K562 (cell line): ENCODE results near the gene CPLX1. TPM values are rescaled to one million over a fixed set of nuclear protein-coding genes. Genes with fewer than 3 reads are reported as not detected.

Source experiments
- HNRNPL ChIP-seq: fragments of 200-400 bp; formaldehyde crosslinking; IDR thresholded peaks from 2 replicates; pipeline ENCODE4 v1.6.1; 2017; ENCODE audit warnings: low read depth, mild to moderate bottlenecking, low read length
- NCOR1 ChIP-seq: fragments of 450-650 bp; IDR thresholded peaks from 2 replicates; pipeline ENCODE4 v1.6.1; 2016; ENCODE audit warnings: mild to moderate bottlenecking, moderate library complexity
- NFYB ChIP-seq: IDR thresholded peaks from 2 replicates; pipeline ENCODE4 v1.6.1; 2011; ENCODE audit warnings: mild to moderate bottlenecking, moderate library complexity; ENCODE audit not compliant: insufficient read length; ENCODE audit errors: extremely low read depth
- polyA plus RNA-seq, 8 experiments: library from polyadenylated mRNA; depleted of rRNA in 4 of 8; stranded (reverse) in 5 of 8; unstranded in 3 of 8; fragments of >200 nt; fragmentation: Nextera tagmentation in 2 of 8; fragmentation: Illumina TruSeq in 1 of 8; extraction: Ambion mirVana in 2 of 8; extraction: Trizol in 1 of 8; gene quantifications; 2 replicates each; pipeline versions ENCODE4 v1.2.1 to v1.2.3, GENCODE V29; 2011 to 2014; ENCODE audit warnings: inconsistent platforms in 1 of 8, missing spikeins in 1 of 8
- total RNA-seq, 7 experiments: library from RNA; depleted of rRNA in 6 of 7; stranded (reverse); fragments of >200 nt in 6 of 7; fragmentation: Illumina TruSeq in 2 of 7; extraction: Trizol in 2 of 7; gene quantifications; 2 replicates each; pipeline versions ENCODE4 v1.2.1 to v1.2.3, GENCODE V29; 2011 to 2021; ENCODE audit warnings: low replicate concordance in 1 of 7
- TF ChIP-seq, protein P1 (sequence below): fragments of 450-650 bp; IDR thresholded peaks from 2 replicates; pipeline ENCODE4 v1.6.1; 2016; ENCODE audit warnings: mild to moderate bottlenecking, moderate library complexity
- TF ChIP-seq, protein P2 (sequence below): fragments of 250-450 bp; sonication (Bioruptor Pico); IDR thresholded peaks from 2 replicates; pipeline ENCODE4 v1.4.0; 2020
- TF ChIP-seq, protein P3 (sequence below), 2 experiments: IDR thresholded peaks; 2 replicates each; pipeline ENCODE4 v1.6.1; 2011; ENCODE audit warnings: borderline replicate concordance in 1 of 2, control low read depth in 1 of 2, low read depth in 1 of 2, low read length in 1 of 2, mild to moderate bottlenecking in 1 of 2, mixed read lengths in 1 of 2, moderate library complexity in 1 of 2; ENCODE audit not compliant: insufficient read depth in 1 of 2, insufficient read length in 1 of 2, poor library complexity in 1 of 2, severe bottlenecking in 1 of 2; ENCODE audit errors: extremely low read depth in 1 of 2

The CPLX1 gene
- total and polyA plus RNA-seq, 9 of the 15 experiments (the other 6 are each of a cell fraction or from before 2014, with no cell fraction given): 0.03 to 3.3 (median 0.17) TPM; not detected in 2

DNA sequence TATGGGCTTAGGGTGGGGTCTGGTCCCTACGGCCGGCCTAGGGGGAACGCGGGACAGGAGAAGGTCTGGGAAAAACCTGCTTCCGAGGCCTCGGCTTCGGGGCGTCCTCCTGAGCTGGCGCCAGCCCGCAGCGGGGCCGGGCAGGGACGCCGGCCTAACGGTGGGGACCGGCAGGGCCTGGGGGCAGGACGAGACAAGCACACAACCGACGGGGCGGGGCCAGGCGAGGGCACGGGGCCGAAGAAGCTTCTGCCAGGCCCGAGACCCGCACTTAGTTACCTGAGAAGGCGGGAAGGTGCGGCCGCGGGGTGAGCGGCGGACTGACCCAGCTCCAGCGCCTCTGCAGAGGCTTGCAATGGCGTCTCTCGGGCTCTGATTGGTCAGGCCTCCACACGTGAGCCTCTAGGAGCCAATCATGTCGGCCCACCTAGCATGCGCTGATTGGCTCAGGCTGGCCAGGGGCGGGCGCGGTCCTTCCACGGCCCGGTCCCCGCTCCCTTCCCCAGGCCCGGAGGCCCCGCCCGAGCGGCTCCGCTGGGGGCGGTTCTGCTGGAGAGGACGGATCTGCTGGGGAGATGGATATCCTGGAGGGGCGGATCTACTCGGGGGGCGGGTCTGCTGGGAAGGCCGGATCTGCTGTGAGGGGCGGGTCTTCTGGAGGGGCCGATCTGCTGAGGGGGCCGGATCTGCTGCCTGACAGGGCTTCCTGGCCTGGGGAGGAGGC is 44.3 kb downstream of the CPLX1 start (continued):
- TF ChIP-seq, protein P1, sequence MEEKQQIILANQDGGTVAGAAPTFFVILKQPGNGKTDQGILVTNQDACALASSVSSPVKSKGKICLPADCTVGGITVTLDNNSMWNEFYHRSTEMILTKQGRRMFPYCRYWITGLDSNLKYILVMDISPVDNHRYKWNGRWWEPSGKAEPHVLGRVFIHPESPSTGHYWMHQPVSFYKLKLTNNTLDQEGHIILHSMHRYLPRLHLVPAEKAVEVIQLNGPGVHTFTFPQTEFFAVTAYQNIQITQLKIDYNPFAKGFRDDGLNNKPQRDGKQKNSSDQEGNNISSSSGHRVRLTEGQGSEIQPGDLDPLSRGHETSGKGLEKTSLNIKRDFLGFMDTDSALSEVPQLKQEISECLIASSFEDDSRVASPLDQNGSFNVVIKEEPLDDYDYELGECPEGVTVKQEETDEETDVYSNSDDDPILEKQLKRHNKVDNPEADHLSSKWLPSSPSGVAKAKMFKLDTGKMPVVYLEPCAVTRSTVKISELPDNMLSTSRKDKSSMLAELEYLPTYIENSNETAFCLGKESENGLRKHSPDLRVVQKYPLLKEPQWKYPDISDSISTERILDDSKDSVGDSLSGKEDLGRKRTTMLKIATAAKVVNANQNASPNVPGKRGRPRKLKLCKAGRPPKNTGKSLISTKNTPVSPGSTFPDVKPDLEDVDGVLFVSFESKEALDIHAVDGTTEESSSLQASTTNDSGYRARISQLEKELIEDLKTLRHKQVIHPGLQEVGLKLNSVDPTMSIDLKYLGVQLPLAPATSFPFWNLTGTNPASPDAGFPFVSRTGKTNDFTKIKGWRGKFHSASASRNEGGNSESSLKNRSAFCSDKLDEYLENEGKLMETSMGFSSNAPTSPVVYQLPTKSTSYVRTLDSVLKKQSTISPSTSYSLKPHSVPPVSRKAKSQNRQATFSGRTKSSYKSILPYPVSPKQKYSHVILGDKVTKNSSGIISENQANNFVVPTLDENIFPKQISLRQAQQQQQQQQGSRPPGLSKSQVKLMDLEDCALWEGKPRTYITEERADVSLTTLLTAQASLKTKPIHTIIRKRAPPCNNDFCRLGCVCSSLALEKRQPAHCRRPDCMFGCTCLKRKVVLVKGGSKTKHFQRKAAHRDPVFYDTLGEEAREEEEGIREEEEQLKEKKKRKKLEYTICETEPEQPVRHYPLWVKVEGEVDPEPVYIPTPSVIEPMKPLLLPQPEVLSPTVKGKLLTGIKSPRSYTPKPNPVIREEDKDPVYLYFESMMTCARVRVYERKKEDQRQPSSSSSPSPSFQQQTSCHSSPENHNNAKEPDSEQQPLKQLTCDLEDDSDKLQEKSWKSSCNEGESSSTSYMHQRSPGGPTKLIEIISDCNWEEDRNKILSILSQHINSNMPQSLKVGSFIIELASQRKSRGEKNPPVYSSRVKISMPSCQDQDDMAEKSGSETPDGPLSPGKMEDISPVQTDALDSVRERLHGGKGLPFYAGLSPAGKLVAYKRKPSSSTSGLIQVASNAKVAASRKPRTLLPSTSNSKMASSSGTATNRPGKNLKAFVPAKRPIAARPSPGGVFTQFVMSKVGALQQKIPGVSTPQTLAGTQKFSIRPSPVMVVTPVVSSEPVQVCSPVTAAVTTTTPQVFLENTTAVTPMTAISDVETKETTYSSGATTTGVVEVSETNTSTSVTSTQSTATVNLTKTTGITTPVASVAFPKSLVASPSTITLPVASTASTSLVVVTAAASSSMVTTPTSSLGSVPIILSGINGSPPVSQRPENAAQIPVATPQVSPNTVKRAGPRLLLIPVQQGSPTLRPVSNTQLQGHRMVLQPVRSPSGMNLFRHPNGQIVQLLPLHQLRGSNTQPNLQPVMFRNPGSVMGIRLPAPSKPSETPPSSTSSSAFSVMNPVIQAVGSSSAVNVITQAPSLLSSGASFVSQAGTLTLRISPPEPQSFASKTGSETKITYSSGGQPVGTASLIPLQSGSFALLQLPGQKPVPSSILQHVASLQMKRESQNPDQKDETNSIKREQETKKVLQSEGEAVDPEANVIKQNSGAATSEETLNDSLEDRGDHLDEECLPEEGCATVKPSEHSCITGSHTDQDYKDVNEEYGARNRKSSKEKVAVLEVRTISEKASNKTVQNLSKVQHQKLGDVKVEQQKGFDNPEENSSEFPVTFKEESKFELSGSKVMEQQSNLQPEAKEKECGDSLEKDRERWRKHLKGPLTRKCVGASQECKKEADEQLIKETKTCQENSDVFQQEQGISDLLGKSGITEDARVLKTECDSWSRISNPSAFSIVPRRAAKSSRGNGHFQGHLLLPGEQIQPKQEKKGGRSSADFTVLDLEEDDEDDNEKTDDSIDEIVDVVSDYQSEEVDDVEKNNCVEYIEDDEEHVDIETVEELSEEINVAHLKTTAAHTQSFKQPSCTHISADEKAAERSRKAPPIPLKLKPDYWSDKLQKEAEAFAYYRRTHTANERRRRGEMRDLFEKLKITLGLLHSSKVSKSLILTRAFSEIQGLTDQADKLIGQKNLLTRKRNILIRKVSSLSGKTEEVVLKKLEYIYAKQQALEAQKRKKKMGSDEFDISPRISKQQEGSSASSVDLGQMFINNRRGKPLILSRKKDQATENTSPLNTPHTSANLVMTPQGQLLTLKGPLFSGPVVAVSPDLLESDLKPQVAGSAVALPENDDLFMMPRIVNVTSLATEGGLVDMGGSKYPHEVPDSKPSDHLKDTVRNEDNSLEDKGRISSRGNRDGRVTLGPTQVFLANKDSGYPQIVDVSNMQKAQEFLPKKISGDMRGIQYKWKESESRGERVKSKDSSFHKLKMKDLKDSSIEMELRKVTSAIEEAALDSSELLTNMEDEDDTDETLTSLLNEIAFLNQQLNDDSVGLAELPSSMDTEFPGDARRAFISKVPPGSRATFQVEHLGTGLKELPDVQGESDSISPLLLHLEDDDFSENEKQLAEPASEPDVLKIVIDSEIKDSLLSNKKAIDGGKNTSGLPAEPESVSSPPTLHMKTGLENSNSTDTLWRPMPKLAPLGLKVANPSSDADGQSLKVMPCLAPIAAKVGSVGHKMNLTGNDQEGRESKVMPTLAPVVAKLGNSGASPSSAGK: peak; percentile 58
- TF ChIP-seq, protein P2, sequence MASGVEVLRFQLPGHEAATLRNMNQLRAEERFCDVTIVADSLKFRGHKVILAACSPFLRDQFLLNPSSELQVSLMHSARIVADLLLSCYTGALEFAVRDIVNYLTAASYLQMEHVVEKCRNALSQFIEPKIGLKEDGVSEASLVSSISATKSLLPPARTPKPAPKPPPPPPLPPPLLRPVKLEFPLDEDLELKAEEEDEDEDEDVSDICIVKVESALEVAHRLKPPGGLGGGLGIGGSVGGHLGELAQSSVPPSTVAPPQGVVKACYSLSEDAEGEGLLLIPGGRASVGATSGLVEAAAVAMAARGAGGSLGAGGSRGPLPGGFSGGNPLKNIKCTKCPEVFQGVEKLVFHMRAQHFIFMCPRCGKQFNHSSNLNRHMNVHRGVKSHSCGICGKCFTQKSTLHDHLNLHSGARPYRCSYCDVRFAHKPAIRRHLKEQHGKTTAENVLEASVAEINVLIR (CRISPR knock-in tag): peak; percentile 70; the same call in 1 of the 2 replicates
- TF ChIP-seq NCOR1 (no peak), NFYB (peak; percentile 87), HNRNPL (no peak)
- TF ChIP-seq, protein P3, sequence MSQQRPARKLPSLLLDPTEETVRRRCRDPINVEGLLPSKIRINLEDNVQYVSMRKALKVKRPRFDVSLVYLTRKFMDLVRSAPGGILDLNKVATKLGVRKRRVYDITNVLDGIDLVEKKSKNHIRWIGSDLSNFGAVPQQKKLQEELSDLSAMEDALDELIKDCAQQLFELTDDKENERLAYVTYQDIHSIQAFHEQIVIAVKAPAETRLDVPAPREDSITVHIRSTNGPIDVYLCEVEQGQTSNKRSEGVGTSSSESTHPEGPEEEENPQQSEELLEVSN (IDR thresholded peaks at IDR 0.05; ENCODE audit: borderline replicate concordance in 1 of 2, extremely low read depth in 1 of 2, insufficient read depth in 1 of 2, insufficient read length in 1 of 2, low read depth in 1 of 2, low read length in 1 of 2, poor library complexity in 1 of 2, severe bottlenecking in 1 of 2): peak; percentile 91 to 97
